NCI-H524 (cell line): ENCODE measurements around the gene HOXA3.

ENCODE experiments used
- DNase-seq, 2 experiments: peaks; one replicate each; lab custom pipeline; 2025; lab: John Stamatoyannopoulos, UW

HOXA3 gene

GRCh38 chr7:27129729-27130539 is 22.4 kb downstream of the HOXA3 start:
- peak in 1 of 2 experiments; percentile 67 for DNase-seq

GRCh38 chr7:27128776-27129728 is 23.3 kb downstream of the HOXA3 start:
- DNase-seq = no peak

- no peak for DNase-seq
Observed at GRCh38 chr7:27128034-27128433, 24.3 kb downstream of the HOXA3 start.

GRCh38 chr7:27126596-27127327 is 25.6 kb downstream of the HOXA3 start:
- no peak for DNase-seq

GRCh38 chr7:27125986-27126394 is 26.4 kb downstream of the HOXA3 start:
- no peak for DNase-seq

- no peak for DNase-seq
Observed at GRCh38 chr7:27124902-27125689, 27.3 kb downstream of the HOXA3 start.

- no peak for DNase-seq
Observed at GRCh38 chr7:27124096-27124901, 28.1 kb downstream of the HOXA3 start.

- no peak for DNase-seq
Observed at GRCh38 chr7:27123477-27124053, 28.8 kb downstream of the HOXA3 start.

- no peak for DNase-seq
Observed at GRCh38 chr7:27123007-27123476, 29.3 kb downstream of the HOXA3 start.

- no peak for DNase-seq
Observed at GRCh38 chr7:27122077-27122910, 30.1 kb downstream of the HOXA3 start.

- DNase-seq = no peak
Observed at GRCh38 chr7:27121684-27122076, 30.7 kb downstream of the HOXA3 start.

- DNase-seq = no peak
Observed at GRCh38 chr7:27119412-27119911, 32.9 kb downstream of the HOXA3 start.

GRCh38 chr7:27118580-27118979 is 33.8 kb downstream of the HOXA3 start:
- DNase-seq = no peak

GRCh38 chr7:27117887-27118491 is 34.4 kb downstream of the HOXA3 start:
- DNase-seq = no peak

GRCh38 chr7:27116962-27117886 is 35.2 kb downstream of the HOXA3 start:
- no peak for DNase-seq

- DNase-seq = no peak
Observed at GRCh38 chr7:27116031-27116961, 36.1 kb downstream of the HOXA3 start.
